ENCODE measurements around the gene TIMP2. TPM values are rescaled to one million over a fixed set of nuclear protein-coding genes. Genes with fewer than 3 reads are reported as not detected.

Gene TIMP2
- total and polyA plus RNA-seq, 2 of the 13 experiments (the other 11 are each of a cell fraction or from before 2014, with no cell fraction given) = 3.8 to 8.5 TPM

- TF ChIP-seq, protein P1, sequence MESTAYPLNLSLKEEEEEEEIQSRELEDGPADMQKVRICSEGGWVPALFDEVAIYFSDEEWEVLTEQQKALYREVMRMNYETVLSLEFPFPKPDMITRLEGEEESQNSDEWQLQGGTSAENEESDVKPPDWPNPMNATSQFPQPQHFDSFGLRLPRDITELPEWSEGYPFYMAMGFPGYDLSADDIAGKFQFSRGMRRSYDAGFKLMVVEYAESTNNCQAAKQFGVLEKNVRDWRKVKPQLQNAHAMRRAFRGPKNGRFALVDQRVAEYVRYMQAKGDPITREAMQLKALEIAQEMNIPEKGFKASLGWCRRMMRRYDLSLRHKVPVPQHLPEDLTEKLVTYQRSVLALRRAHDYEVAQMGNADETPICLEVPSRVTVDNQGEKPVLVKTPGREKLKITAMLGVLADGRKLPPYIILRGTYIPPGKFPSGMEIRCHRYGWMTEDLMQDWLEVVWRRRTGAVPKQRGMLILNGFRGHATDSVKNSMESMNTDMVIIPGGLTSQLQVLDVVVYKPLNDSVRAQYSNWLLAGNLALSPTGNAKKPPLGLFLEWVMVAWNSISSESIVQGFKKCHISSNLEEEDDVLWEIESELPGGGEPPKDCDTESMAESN (CRISPR knock-in tag; conservative IDR thresholded peaks at IDR 0.05) = no peak
- TF ChIP-seq CENPT (CRISPR knock-in tag; IDR thresholded peaks at IDR 0.05; ENCODE audit: low read depth) (0 out of 2 replicates have a peak, but pooled peaks have one; percentile 42), GTF2F1 (IDR thresholded peaks at IDR 0.05; ENCODE audit: low read length) (no peak), ZNF776 (CRISPR knock-in tag; IDR thresholded peaks at IDR 0.05) (no peak), ZNF253 (CRISPR knock-in tag; IDR thresholded peaks at IDR 0.05; ENCODE audit: borderline replicate concordance) (no peak), ZSCAN22 (CRISPR knock-in tag; IDR thresholded peaks at IDR 0.05) (no peak), TAF1 (CRISPR knock-in tag; IDR thresholded peaks at IDR 0.05) (no peak), IKZF4 (CRISPR knock-in tag; IDR thresholded peaks at IDR 0.05; ENCODE audit: borderline replicate concordance, low read depth, not compliant biosample characterization) (no peak), HDAC6 (IDR thresholded peaks at IDR 0.05; ENCODE audit: low read depth, low read length) (no peak), ZNF607 (CRISPR knock-in tag; IDR thresholded peaks at IDR 0.05; ENCODE audit: borderline replicate concordance) (no peak; the same call in 1 of the 2 replicates), ZNF431 (CRISPR knock-in tag; IDR thresholded peaks at IDR 0.05; ENCODE audit: borderline replicate concordance, low read depth) (no peak), ZFX (CRISPR knock-in tag; IDR thresholded peaks at IDR 0.05; ENCODE audit: low read depth) (no peak), SRSF1 (optimal IDR thresholded peaks at IDR 0.05; ENCODE audit: low read depth, low read length) (peak; percentile 34), NFATC3 (CRISPR knock-in tag; IDR thresholded peaks at IDR 0.05) (no peak), ZNF235 (CRISPR knock-in tag; IDR thresholded peaks at IDR 0.05; ENCODE audit: borderline replicate concordance) (no peak), RBFOX2 (IDR thresholded peaks at IDR 0.05; ENCODE audit: low read depth, low read length) (no peak)
Measured at GRCh38 chr17:78884148-78884825, 40.9 kb downstream of the TIMP2 start (continued).
